ENCODE data around the gene CXorf66. TPM values are rescaled to one million over a fixed set of nuclear protein-coding genes. Genes with fewer than 3 reads are reported as not detected.

Gene CXorf66
- total and polyA plus RNA-seq, 2 of the 4 experiments (the other 2 are of a cell fraction): not detected

DNA sequence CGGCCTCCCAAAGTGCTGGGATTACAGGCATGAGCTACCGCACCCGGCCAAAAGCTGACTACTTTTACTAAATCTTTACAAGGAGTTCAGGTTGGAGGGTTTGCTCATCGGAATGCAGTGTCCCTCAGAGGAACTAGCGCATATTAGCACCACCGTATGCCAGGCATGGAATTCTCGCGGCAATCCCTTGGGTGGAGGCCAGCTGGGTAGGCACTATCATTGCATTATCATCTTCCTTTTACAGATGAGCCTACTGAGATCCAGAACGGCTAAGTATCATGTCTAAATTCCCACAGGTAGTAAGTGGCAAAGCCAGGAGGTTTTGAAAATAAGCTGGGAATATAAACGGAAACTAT lies 6.1 kb upstream of the CXorf66 start:
- no peak overlapping the region for H4K8ac ChIP-seq (ENCODE audit: low read depth in 2 of 2, low read length in 2 of 2)
- H3K9ac ChIP-seq (ENCODE audit: low read depth, low read length): no peak overlapping the region
- H2AFZ ChIP-seq (replicated peaks; ENCODE audit: low read length, poor library complexity): no peak overlapping the region
- CTCF ChIA-PET: interaction anchor here (0.7 kb wide), 1 partner anchor 325 kb away, joined by 3 read pairs; no protein-coding TSS in a partner anchor
- no peak overlapping the region for H3K27ac ChIP-seq (ENCODE audit: insufficient read depth, low read length)
- 67% methylated on average over 3 of the region's 10 CpGs; no CpG with 5 or more reads in 1 of the 2 experiments for WGBS, 2 experiments (ENCODE audit: extremely low coverage in 2 of 2, insufficient read length in 1 of 2)
- H3K79me1 ChIP-seq (ENCODE audit: low read depth in 1 of 2, low read length in 2 of 2): no peaks in the 10 kb centered on the region
- H3K56ac ChIP-seq (ENCODE audit: extremely low read depth, insufficient read depth, low read length): no peak overlapping the region
- POLR2A ChIA-PET (ENCODE audit: unreplicated experiment): no interaction called here
- no peak overlapping the region for H2BK15ac ChIP-seq (ENCODE audit: low read depth, low read length)
- H3K4me3 ChIP-seq (ENCODE audit: insufficient read depth, low read depth, low read length): no peak overlapping the region
- H3K9me1 ChIP-seq (ENCODE audit: insufficient read depth, low read length): no peaks in the 10 kb centered on the region
- H3K36me3 ChIP-seq (ENCODE audit: control insufficient read depth, insufficient read depth, low read length): no peaks in the 10 kb centered on the region
- H2AK5ac ChIP-seq (ENCODE audit: low read depth, low read length): no peak overlapping the region
- H4K20me1 ChIP-seq (ENCODE audit: insufficient read depth, low read length): no peaks in the 10 kb centered on the region
- H3K4me2 ChIP-seq (ENCODE audit: low read depth, low read length): no peak overlapping the region
- DNase-seq (no peak), ATAC-seq (ENCODE audit: low read depth) (no peak)
- dilution Hi-C loops (cut with HindIII; ENCODE audit: low sequenced_read_pairs, unreplicated experiment) (no loop called here), in situ Hi-C loops (cut with MboI; ENCODE audit: low sequenced_read_pairs) (no loop called here), intact Hi-C loops (cut with micrococcal nuclease) (loop anchor here (10.0 kb wide), 1 partner anchor 417 kb away; no protein-coding TSS in a partner anchor)
- no TSS peak for BruUV-seq (replicated peaks)
- no peak overlapping the region for H2BK120ac ChIP-seq (ENCODE audit: low read depth, low read length)
- no peak overlapping the region for H3K4ac ChIP-seq (ENCODE audit: low read depth, low read length)
- no peak overlapping the region for H2AK9ac ChIP-seq (replicated peaks; ENCODE audit: low read depth, low read length, poor library complexity)
- no peak overlapping the region for H4K5ac ChIP-seq (ENCODE audit: low read depth, low read length)
- TF ChIP-seq MAZ (IDR thresholded peaks at IDR 0.05; ENCODE audit: borderline replicate concordance, low read depth, low read length) (no peak), MAFK (IDR thresholded peaks at IDR 0.05; ENCODE audit: low read depth, low read length) (no peak), SMC3 (IDR thresholded peaks at IDR 0.05; ENCODE audit: low read depth, low read length) (no peak), CHD1 (IDR thresholded peaks at IDR 0.05; ENCODE audit: low read depth, low read length) (no peak), RFX5 (IDR thresholded peaks at IDR 0.05; ENCODE audit: low read depth, low read length) (no peak), FOS (IDR thresholded peaks at IDR 0.05; ENCODE audit: low read depth, low read length) (no peak), NFE2L2 (IDR thresholded peaks at IDR 0.05; ENCODE audit: low read depth, low read length) (no peak), RCOR1 (IDR thresholded peaks at IDR 0.05; ENCODE audit: insufficient replicate concordance, low read length) (no peak), POLR2A (IDR thresholded peaks at IDR 0.05; ENCODE audit: low read depth, low read length) (no peak), RAD21 (IDR thresholded peaks at IDR 0.05; ENCODE audit: low read length) (no peak), MXI1 (IDR thresholded peaks at IDR 0.05; ENCODE audit: borderline replicate concordance, low read depth, low read length) (no peak), CEBPB (IDR thresholded peaks at IDR 0.05; ENCODE audit: low read depth, low read length) (no peak), BHLHE40 (IDR thresholded peaks at IDR 0.05; ENCODE audit: low read depth, low read length) (no peak)
- TF ChIP-seq, protein P1, sequence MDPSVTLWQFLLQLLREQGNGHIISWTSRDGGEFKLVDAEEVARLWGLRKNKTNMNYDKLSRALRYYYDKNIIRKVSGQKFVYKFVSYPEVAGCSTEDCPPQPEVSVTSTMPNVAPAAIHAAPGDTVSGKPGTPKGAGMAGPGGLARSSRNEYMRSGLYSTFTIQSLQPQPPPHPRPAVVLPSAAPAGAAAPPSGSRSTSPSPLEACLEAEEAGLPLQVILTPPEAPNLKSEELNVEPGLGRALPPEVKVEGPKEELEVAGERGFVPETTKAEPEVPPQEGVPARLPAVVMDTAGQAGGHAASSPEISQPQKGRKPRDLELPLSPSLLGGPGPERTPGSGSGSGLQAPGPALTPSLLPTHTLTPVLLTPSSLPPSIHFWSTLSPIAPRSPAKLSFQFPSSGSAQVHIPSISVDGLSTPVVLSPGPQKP (IDR thresholded peaks at IDR 0.05; ENCODE audit: borderline replicate concordance, low read depth, low read length): no peak
- TF ChIP-seq, protein P2, sequence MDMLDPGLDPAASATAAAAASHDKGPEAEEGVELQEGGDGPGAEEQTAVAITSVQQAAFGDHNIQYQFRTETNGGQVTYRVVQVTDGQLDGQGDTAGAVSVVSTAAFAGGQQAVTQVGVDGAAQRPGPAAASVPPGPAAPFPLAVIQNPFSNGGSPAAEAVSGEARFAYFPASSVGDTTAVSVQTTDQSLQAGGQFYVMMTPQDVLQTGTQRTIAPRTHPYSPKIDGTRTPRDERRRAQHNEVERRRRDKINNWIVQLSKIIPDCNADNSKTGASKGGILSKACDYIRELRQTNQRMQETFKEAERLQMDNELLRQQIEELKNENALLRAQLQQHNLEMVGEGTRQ (IDR thresholded peaks at IDR 0.05; ENCODE audit: low read depth, low read length): no peak
- TF ChIP-seq, protein P3, sequence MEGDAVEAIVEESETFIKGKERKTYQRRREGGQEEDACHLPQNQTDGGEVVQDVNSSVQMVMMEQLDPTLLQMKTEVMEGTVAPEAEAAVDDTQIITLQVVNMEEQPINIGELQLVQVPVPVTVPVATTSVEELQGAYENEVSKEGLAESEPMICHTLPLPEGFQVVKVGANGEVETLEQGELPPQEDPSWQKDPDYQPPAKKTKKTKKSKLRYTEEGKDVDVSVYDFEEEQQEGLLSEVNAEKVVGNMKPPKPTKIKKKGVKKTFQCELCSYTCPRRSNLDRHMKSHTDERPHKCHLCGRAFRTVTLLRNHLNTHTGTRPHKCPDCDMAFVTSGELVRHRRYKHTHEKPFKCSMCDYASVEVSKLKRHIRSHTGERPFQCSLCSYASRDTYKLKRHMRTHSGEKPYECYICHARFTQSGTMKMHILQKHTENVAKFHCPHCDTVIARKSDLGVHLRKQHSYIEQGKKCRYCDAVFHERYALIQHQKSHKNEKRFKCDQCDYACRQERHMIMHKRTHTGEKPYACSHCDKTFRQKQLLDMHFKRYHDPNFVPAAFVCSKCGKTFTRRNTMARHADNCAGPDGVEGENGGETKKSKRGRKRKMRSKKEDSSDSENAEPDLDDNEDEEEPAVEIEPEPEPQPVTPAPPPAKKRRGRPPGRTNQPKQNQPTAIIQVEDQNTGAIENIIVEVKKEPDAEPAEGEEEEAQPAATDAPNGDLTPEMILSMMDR (conservative IDR thresholded peaks at IDR 0.05; ENCODE audit: low read depth, low read length): no peak
- no peak overlapping the region for H2BK20ac ChIP-seq (ENCODE audit: low read depth, low read length)
- no peak overlapping the region for H3K23ac ChIP-seq (ENCODE audit: low read depth, low read length)
- no peak overlapping the region for H3K18ac ChIP-seq (ENCODE audit: low read depth, low read length)
- no peaks in the 10 kb centered on the region for H3K9me3 ChIP-seq (ENCODE audit: control insufficient read depth, insufficient read depth, low read length)
- no peak overlapping the region for H2BK5ac ChIP-seq (ENCODE audit: low read depth, low read length, poor library complexity, severe bottlenecking)
- no peaks in the 10 kb centered on the region for H3K4me1 ChIP-seq (ENCODE audit: control insufficient read depth, insufficient read depth, low read length)
- no peaks in the 10 kb centered on the region; the same call in 1 of the 2 replicates for H3K27me3 ChIP-seq (ENCODE audit: control insufficient read depth, insufficient read depth, low read length)
- H3K14ac ChIP-seq (replicated peaks; ENCODE audit: low read depth, low read length): no peak overlapping the region
- H4K91ac ChIP-seq (ENCODE audit: insufficient read depth, low read depth, low read length): no peak overlapping the region

All from IMR-90 (cell line).